Activated CD4-positive, alpha-beta T cell treated with anti-CD3 and anti-CD28 coated beads, Interleukin-2, amount 50 U/mL, for 24 hours (primary cell): ENCODE data around the gene EDN2.

Experiments used
- DNase-seq, 2 donors: peaks; one replicate each; pipeline ENCODE4 v3.0.0-alpha.2; 2020; ENCODE audit warnings: low read depth in 1 of 2, low spot score in 1 of 2

The EDN2 gene

GRCh38 chr1:41499591-41499990 is 15.1 kb upstream of the EDN2 start:
- no peak for DNase-seq

GRCh38 chr1:41498804-41499203 is 14.3 kb upstream of the EDN2 start:
- no peak for DNase-seq

- DNase-seq: no peak
Measured at GRCh38 chr1:41498391-41498790, 13.9 kb upstream of the EDN2 start.

- no peak for DNase-seq
Measured at GRCh38 chr1:41497461-41498030, 13.1 kb upstream of the EDN2 start.

GRCh38 chr1:41497056-41497440 is 12.6 kb upstream of the EDN2 start:
- no peak for DNase-seq

- no peak for DNase-seq
Measured at GRCh38 chr1:41496080-41497055, 11.9 kb upstream of the EDN2 start.

- no peak for DNase-seq
Measured at GRCh38 chr1:41495210-41495948, 10.9 kb upstream of the EDN2 start.

- no peak for DNase-seq
Measured at GRCh38 chr1:41494351-41495209, 10.1 kb upstream of the EDN2 start.

GRCh38 chr1:41493626-41494350 is 9.3 kb upstream of the EDN2 start:
- DNase-seq: no peak

GRCh38 chr1:41493117-41493536 is 8.6 kb upstream of the EDN2 start:
- no peak for DNase-seq

GRCh38 chr1:41492341-41492848 is 7.9 kb upstream of the EDN2 start:
- no peak for DNase-seq

- no peak for DNase-seq
Measured at GRCh38 chr1:41490911-41491310, 6.4 kb upstream of the EDN2 start.

GRCh38 chr1:41489561-41489960 is 5.1 kb upstream of the EDN2 start:
- no peak for DNase-seq

- DNase-seq: no peak
Measured at GRCh38 chr1:41488040-41488951, 3.8 kb upstream of the EDN2 start.

- no peak for DNase-seq
Measured at GRCh38 chr1:41487126-41488039, 2.9 kb upstream of the EDN2 start.

GRCh38 chr1:41486371-41487125 is 2.1 kb upstream of the EDN2 start:
- DNase-seq: no peak

- no peak for DNase-seq
Measured at GRCh38 chr1:41486053-41486370, 1.5 kb upstream of the EDN2 start.
